Spleen (tissue), 11 donors: ENCODE measurements around the gene FGF21. TPM values are rescaled to one million over a fixed set of nuclear protein-coding genes. Genes with fewer than 3 reads are reported as not detected.

ENCODE experiments used
- DNase-seq: peaks from one replicate; pipeline ENCODE4 v3.0.0-alpha.2; 2020
- H3K27ac ChIP-seq, 8 donors: fragments of 200-600 bp; sonication (generic) in 7 of 8; 1 replicate in 4 of 8; 2 replicates in 4 of 8; pipeline versions ENCODE4 v1.5.0 to v1.8.0; 2016 to 2021; ENCODE audit warnings: inconsistent platforms in 4 of 8, mild to moderate bottlenecking in 4 of 8, moderate library complexity in 1 of 8
- H3K27me3 ChIP-seq, 7 donors: fragments of 200-600 bp; sonication (generic) in 6 of 7; replicated peaks in 1 of 7; 1 replicate in 4 of 7; 2 replicates in 3 of 7; pipeline versions ENCODE4 v1.5.0 to v1.8.0; 2016 to 2021; ENCODE audit warnings: inconsistent platforms in 3 of 7, mild to moderate bottlenecking in 1 of 7
- H3K36me3 ChIP-seq, 6 donors: fragments of 200-600 bp; sonication (generic) in 5 of 6; 1 replicate in 4 of 6; 2 replicates in 2 of 6; pipeline versions ENCODE4 v1.5.0 to v1.8.0; 2016 to 2021; ENCODE audit warnings: inconsistent platforms in 2 of 6
- H3K4me1 ChIP-seq, 6 donors: fragments of 200-600 bp; sonication (generic) in 5 of 6; 1 replicate in 3 of 6; 2 replicates in 3 of 6; pipeline versions ENCODE4 v1.5.0 to v1.8.0; 2016 to 2021; ENCODE audit warnings: inconsistent platforms in 3 of 6
- H3K4me3 ChIP-seq, 8 donors: fragments of 200-600 bp; sonication (generic) in 7 of 8; 1 replicate in 4 of 8; 2 replicates in 4 of 8; pipeline versions ENCODE4 v1.5.0 to v1.8.0; 2016 to 2021; ENCODE audit warnings: inconsistent platforms in 4 of 8, mild to moderate bottlenecking in 4 of 8, moderate library complexity in 2 of 8
- H3K9me3 ChIP-seq, 8 donors: fragments of 200-600 bp; sonication (generic) in 7 of 8; 1 replicate in 4 of 8; 2 replicates in 4 of 8; pipeline versions ENCODE4 v1.5.0 to v1.8.0; 2016 to 2021; ENCODE audit warnings: inconsistent platforms in 4 of 8
- CTCF ChIP-seq, 11 experiments: fragments of 200-600 bp in 7 of 11; fragments of 450-650 bp in 4 of 11; sonication (generic) in 4 of 11; IDR thresholded peaks in 8 of 11; conservative IDR thresholded peaks in 3 of 11; 1 replicate in 7 of 11; 2 replicates in 4 of 11; pipeline versions ENCODE4 v1.4.0 to v1.8.0; 2016 to 2021; ENCODE audit warnings: antibody characterized with exemption in 11 of 11, inconsistent platforms in 4 of 11, mild to moderate bottlenecking in 1 of 11
- POLR2A ChIP-seq, 3 donors: fragments of 450-650 bp; IDR thresholded peaks; one replicate each; pipeline ENCODE4 v1.5.1; 2017; ENCODE audit warnings: antibody characterized with exemption in 3 of 3, mild to moderate bottlenecking in 1 of 3
- POLR2AphosphoS5 ChIP-seq, 3 donors: sonication (generic); formaldehyde crosslinking; IDR thresholded peaks; one replicate each; pipeline ENCODE4 v1.5.1; 2017; ENCODE audit warnings: antibody characterized with exemption in 3 of 3
- WGBS, 5 donors: extraction: QIAGEN DNeasy Blood & Tissue Kit in 3 of 5; methylation state at CpG; one replicate each; pipeline versions ENCODE4 v1.1.5 to v1.1.7; 2013 to 2018; 5-methylcytosine and 5-hydroxymethylcytosine counted together
- intact Hi-C: fragments of 100-400 bp; cut with DNase I; formaldehyde crosslinking; loops from one replicate; pipeline ENCODE4 v1.15.0; 2023; ENCODE audit warnings: low total_unique reads
- polyA plus RNA-seq, 3 donors: library from polyadenylated mRNA; stranded (reverse); fragments of 200-250 nt; gene quantifications; one replicate each; pipeline ENCODE4 v1.2.1, GENCODE V29; 2013
- total RNA-seq, 7 donors: library from RNA; depleted of rRNA in 3 of 7; stranded (reverse); fragments of >200 nt in 3 of 7; fragmentation: NEBNext Ultra II Directional in 4 of 7; extraction: Animal tissue kit (Norgen Biotek cat#: 25700) in 4 of 7; gene quantifications; one replicate each; pipeline versions ENCODE4 v1.1.0 to v1.2.1, GENCODE V29; 2016 to 2021
- donor health status: healthy with polysubstance abuse.
- donor health status: DM: no; HTN: no; CAD: no; lungs with moderate emphysema.
- donor health status: DM: no; HTN: no; CAD: no.
- donor health status: Bipolar disorder and iron deficiency.
- donor health status: healthy.
- donor health status: DM: no; HTN: no; CAD: no.
- donor health status: DM: yes; HTN: yes; CAD: no.

The FGF21 gene
- total and polyA plus RNA-seq, 10 donors, result not detected

DNA sequence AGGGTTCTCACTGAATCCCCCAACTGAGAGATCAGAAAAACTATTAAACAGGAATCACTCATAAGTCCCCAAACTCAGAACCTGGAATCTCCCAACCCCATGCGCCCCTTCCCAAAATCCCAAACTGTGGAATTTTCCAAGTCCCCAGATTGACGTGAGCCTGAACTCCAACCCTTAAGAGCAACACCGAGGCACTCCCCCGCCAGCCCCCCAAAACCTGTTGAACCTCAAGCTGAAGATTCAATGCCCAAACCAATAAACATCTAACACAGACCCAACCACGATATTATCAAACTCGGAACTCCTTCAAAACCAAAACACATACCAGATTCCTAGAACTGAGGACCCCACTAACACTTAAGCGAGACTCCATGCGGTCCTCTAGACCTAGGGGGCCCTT is 9.2 kb upstream of the FGF21 start:
- Histone ChIP-seq H3K4me1 (peaks cover 0 to 77% (median 31%) of the 10 kb centered on the region in 6 donors), H3K9me3 (peaks cover 0 to 7% (median 0%) of the 10 kb centered on the region in 8 donors), H3K4me3 (no peak overlapping the region), H3K36me3 (peaks cover 0 to 18% (median 0%) of the 10 kb centered on the region in 6 donors), H3K27ac (peak overlapping the region in 7 of 8 donors; percentile 77 to 85 (median 81)), H3K27me3 (peaks cover 0 to 34% (median 0%) of the 10 kb centered on the region in 7 donors)
- WGBS, 5 donors, result 75 to 89% (median 82%) methylated on average over 8 of the region's 8 CpGs
- no peak for DNase-seq
- TF ChIP-seq CTCF (IDR thresholded peaks at IDR 0.05 in 8 of 11, conservative IDR thresholded peaks at IDR 0.05 in 3 of 11) (no peak), POLR2A (IDR thresholded peaks at IDR 0.05) (no peak), POLR2AphosphoS5 (IDR thresholded peaks at IDR 0.05) (no peak)
- intact Hi-C loops, result no loop called here

DNA sequence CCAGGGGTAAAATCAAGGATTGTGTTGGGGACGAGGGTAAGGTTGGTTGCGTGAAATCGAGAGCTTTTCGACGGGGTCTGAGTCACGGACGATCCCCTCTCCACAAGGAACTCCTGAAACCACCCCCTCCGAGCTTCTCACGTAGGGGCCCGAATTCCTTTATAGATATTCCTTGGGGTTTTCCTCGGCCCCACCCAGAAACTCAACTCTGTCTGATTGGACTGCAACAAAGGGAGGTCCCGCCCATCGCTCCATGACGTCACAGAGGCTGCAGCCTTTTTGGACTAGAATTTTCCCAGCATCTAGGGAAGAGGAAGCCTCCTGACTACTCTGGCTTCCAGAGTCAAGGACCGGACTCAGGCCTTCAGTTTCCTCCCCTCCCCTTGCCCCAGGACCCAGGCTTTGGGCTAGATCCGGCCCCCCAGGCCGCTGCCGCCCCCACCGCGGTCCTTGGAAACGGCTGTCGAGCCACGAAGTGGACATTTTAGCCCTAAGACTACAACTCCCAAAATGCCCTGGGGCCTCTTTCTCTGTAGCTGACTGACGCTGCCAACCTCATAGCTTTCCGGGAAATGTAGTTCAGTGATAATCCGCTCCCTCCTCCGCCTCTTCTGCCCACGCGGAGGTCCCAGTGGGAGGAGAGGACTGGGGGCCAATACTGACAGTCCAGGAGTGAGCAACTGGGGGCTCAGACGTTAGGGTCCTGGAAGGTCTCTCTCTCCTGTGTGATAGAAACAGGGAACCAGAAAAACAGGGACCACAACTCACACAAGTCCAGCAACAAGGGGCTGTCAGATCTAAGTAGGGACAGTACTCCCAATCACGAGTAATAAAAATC is 8.4 kb upstream of the FGF21 start, which contains the start of gene IZUMO1:
IZUMO1 (minus strand) TSS at position 172 of the 838 bp plus-strand sequence. CDS start 1,050 bp downstream, outside the sequence.
- peaks cover 0 to 7% (median 0%) of the 10 kb centered on the region in 8 donors for H3K9me3 ChIP-seq
- H3K4me3 ChIP-seq, result peak within 1 kb of the TSS in 6 of 8 donors; percentile 14 to 62 (median 26)
- H3K4me1 ChIP-seq, result peaks cover 0 to 77% (median 33%) of the 10 kb centered on the region in 6 donors
- H3K27ac ChIP-seq, result peak within 1 kb of the TSS; percentile 72 to 85 (median 80)
- TF ChIP-seq POLR2AphosphoS5 (IDR thresholded peaks at IDR 0.05), result peak; percentile 57 to 81 (median 75)
- no peak for TF ChIP-seq CTCF (IDR thresholded peaks at IDR 0.05 in 8 of 11, conservative IDR thresholded peaks at IDR 0.05 in 3 of 11)
- WGBS, 5 donors, result 7 to 12% (median 10%) methylated on average over 23 to 31 of the region's 31 CpGs
- H3K36me3 ChIP-seq, result peaks cover 0 to 18% (median 0%) of the 10 kb centered on the region in 6 donors
- peaks cover 0 to 38% (median 2%) of the 10 kb centered on the region in 7 donors for H3K27me3 ChIP-seq
- intact Hi-C loops, result no loop called here
- DNase-seq, result peak; percentile 84

DNA sequence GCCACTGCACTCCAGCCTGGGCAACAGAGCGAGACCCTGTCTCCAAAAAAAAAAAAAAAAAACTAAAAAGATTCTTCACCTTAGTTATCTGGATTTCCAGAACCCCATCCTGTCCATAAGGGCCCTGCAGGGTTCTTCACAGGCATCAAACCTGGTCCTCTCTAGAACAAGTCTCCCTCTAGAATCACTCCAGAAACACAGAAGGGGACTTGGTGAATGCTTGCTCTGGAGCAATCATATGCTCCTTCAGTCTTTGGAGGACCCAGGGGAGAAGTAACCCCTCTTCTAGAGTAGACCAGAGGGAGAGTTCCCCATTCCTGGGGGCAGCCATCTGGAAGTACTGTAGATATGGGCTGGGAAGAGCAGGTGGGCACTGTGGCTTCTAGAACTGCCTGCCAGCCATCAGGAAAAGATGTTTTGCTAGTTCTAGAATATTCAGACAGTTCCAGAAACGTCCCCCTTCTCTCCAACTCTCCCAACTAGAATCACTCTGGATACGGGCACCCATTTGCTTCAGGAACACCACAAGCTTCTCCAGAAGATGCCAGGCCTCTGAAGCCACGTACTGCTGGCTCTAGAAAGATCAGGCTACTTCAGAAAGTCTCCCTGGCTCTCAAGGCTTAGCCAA is 5.6 kb upstream of the FGF21 start:
- H3K4me3 ChIP-seq, result peak overlapping the region in 2 of 8 donors; percentile 52 to 69
- peaks cover 0 to 7% (median 0%) of the 10 kb centered on the region in 8 donors for H3K9me3 ChIP-seq
- 54 to 67% (median 65%) methylated on average over 3 to 4 of the region's 4 CpGs for whole genome bisulfite sequencing, 5 donors
- intact Hi-C loops, result no loop called here
- peaks cover 0 to 18% (median 0%) of the 10 kb centered on the region in 6 donors for H3K36me3 ChIP-seq
- no peak for DNase-seq
- H3K27me3 ChIP-seq, result peaks cover 0 to 65% (median 21%) of the 10 kb centered on the region in 7 donors
- TF ChIP-seq CTCF (IDR thresholded peaks at IDR 0.05 in 8 of 11, conservative IDR thresholded peaks at IDR 0.05 in 3 of 11) (no peak), POLR2AphosphoS5 (IDR thresholded peaks at IDR 0.05) (no peak), POLR2A (IDR thresholded peaks at IDR 0.05) (no peak)
- H3K4me1 ChIP-seq, result peaks cover 10 to 94% (median 50%) of the 10 kb centered on the region in 6 donors
- H3K27ac ChIP-seq, result no peak overlapping the region
